ENCODE measurements around the gene NID1. TPM values are rescaled to one million over a fixed set of nuclear protein-coding genes. Genes with fewer than 3 reads are reported as not detected.

NID1 gene
- total and polyA plus RNA-seq, 2 experiments from 2014 or later = 77.7 to 82.0 TPM

DNA sequence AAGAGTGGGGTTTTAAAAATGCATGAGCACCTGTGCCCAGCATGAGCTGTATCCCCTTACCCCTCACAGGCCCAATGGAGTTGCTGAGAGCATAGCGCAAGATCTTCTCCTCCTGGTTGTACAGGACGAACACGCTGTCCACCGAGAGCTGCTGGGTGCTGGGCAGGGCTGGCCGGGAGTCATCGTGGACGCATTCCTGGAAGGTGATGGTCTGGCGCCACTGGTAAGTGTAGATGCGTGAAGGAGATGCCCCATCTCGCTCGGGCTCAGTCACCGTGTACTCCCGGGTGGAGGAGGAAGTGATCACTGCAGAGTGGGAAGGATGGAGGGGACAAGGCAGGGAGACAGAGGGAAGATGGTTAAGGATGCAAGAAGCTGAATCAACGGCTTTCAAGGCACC, 39.1 kb downstream of the NID1 start:
- no peak overlapping the region for H3K27ac ChIP-seq
- no peak for DNase-seq
- peaks cover 17% of the 10 kb centered on the region for H3F3A ChIP-seq (ENCODE audit: insufficient read depth)
- in situ Hi-C loops (cut with MboI) = no loop called here
- no peak overlapping the region for H3K4me2 ChIP-seq (ENCODE audit: unreplicated experiment)
- H3K9ac ChIP-seq = no peak overlapping the region
- H3K9me2 ChIP-seq (ENCODE audit: insufficient read depth) = no peaks in the 10 kb centered on the region
- no peak for TF ChIP-seq EZH2phosphoT487 (IDR thresholded peaks at IDR 0.05; ENCODE audit: insufficient read depth, low read depth)
- no peak for TF ChIP-seq EZH2 (IDR thresholded peaks at IDR 0.05; ENCODE audit: insufficient read depth, poor library complexity, severe bottlenecking)
- no peaks in the 10 kb centered on the region for H4K20me1 ChIP-seq (ENCODE audit: insufficient read depth)
- peaks cover 23% of the 10 kb centered on the region for H3K36me3 ChIP-seq (ENCODE audit: low read depth)
- no peaks in the 10 kb centered on the region for H3K79me2 ChIP-seq (ENCODE audit: insufficient read depth)
- H3K27me3 ChIP-seq (replicated peaks; ENCODE audit: insufficient read depth) = no peaks in the 10 kb centered on the region
- H3K9me3 ChIP-seq (ENCODE audit: low read depth) = no peaks in the 10 kb centered on the region
- WGBS, 2 experiments (ENCODE audit: low coverage in 1 of 2, low lambda C conversion rate in 2 of 2, missing lambda C conversion rate in 2 of 2) = 85 to 88% methylated on average over 14 of the region's 14 CpGs
- no peak overlapping the region for H3K4me3 ChIP-seq
- H3K4me1 ChIP-seq (ENCODE audit: insufficient read depth) = peaks cover 12% of the 10 kb centered on the region
- H2AFZ ChIP-seq = no peak overlapping the region

DNA sequence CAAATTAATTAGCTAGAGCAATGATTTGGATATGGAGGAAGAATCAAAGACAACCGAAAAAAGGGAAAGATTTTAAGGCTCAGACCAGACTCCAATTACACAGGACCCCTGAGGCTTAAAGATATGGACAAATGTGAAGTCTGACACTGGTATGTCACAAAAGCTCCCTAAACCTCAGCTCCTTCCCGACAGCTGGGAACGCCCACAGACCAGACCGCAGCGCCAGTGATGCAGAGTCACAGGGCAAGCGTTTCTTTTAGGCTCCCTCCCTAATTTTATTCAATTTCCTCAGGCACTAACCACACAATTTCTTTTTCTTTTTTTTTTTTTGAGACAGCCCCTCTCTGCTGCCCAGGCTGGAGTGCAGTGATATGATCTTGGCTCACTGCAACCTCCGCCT, 40.2 kb downstream of the NID1 start:
- H3K4me1 ChIP-seq (ENCODE audit: insufficient read depth) = peaks cover 24% of the 10 kb centered on the region
- DNase-seq = no peak
- H3K4me3 ChIP-seq = no peak overlapping the region
- H3F3A ChIP-seq (ENCODE audit: insufficient read depth) = peaks cover 27% of the 10 kb centered on the region
- no peaks in the 10 kb centered on the region for H3K9me2 ChIP-seq (ENCODE audit: insufficient read depth)
- no peaks in the 10 kb centered on the region for H3K27me3 ChIP-seq (replicated peaks; ENCODE audit: insufficient read depth)
- H3K4me2 ChIP-seq (ENCODE audit: unreplicated experiment) = no peak overlapping the region
- 96% methylated on average over 7 of the region's 7 CpGs for whole genome bisulfite sequencing, 2 experiments (ENCODE audit: low coverage in 1 of 2, low lambda C conversion rate in 2 of 2, missing lambda C conversion rate in 2 of 2)
- H2AFZ ChIP-seq = no peak overlapping the region
- no peaks in the 10 kb centered on the region for H4K20me1 ChIP-seq (ENCODE audit: insufficient read depth)
- H3K36me3 ChIP-seq (ENCODE audit: low read depth) = peaks cover 23% of the 10 kb centered on the region
- H3K27ac ChIP-seq = no peak overlapping the region
- in situ Hi-C loops (cut with MboI) = no loop called here
- no peak overlapping the region for H3K9ac ChIP-seq
- no peaks in the 10 kb centered on the region for H3K79me2 ChIP-seq (ENCODE audit: insufficient read depth)
- TF ChIP-seq EZH2phosphoT487 (IDR thresholded peaks at IDR 0.05; ENCODE audit: insufficient read depth, low read depth) (no peak), EZH2 (IDR thresholded peaks at IDR 0.05; ENCODE audit: insufficient read depth, poor library complexity, severe bottlenecking) (no peak)
- H3K9me3 ChIP-seq (ENCODE audit: low read depth) = no peaks in the 10 kb centered on the region

DNA sequence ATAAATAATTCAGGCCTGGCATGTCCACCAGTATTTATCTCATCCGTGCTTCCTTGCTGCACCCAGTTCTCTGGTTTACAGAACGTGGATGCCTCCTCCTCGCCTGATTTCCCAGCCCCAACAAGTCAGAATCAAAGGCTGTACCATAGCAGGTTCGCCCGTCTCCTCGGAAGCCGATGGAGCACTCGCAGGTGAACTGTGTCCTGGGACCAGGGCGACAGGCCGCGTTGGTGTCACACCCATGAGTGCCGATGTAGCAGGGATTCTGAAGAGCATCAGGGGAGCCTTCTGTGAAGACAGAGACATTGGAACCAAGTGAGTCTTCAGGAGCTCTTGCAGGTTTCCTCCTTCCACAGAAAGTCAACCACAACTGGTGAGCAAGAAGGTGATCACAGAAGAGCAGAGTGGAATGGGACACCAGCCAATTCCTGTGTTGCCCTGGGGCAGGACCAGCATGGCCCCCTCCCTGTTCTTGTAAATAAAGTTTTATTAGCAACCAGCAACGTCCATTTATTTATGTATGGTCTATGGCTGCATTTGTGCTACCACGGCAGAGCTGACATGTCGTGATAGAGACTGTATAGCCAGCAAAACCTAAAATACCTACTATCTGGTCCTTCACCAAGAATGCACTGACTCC, 40.8 kb downstream of the NID1 start:
- Histone ChIP-seq H3K9me2 (ENCODE audit: insufficient read depth) (no peaks in the 10 kb centered on the region), H3K27ac (no peak overlapping the region), H3K9ac (no peak overlapping the region), H2AFZ (no peak overlapping the region), H3K27me3 (replicated peaks; ENCODE audit: insufficient read depth) (no peaks in the 10 kb centered on the region), H3K4me2 (ENCODE audit: unreplicated experiment) (no peak overlapping the region), H4K20me1 (ENCODE audit: insufficient read depth) (no peaks in the 10 kb centered on the region), H3K4me3 (no peak overlapping the region), H3F3A (ENCODE audit: insufficient read depth) (peaks cover 33% of the 10 kb centered on the region), H3K79me2 (ENCODE audit: insufficient read depth) (no peaks in the 10 kb centered on the region), H3K9me3 (ENCODE audit: low read depth) (no peaks in the 10 kb centered on the region), H3K4me1 (ENCODE audit: insufficient read depth) (peaks cover 30% of the 10 kb centered on the region), H3K36me3 (ENCODE audit: low read depth) (peaks cover 23% of the 10 kb centered on the region)
- in situ Hi-C loops (cut with MboI) = no loop called here
- no peak for TF ChIP-seq EZH2 (IDR thresholded peaks at IDR 0.05; ENCODE audit: insufficient read depth, poor library complexity, severe bottlenecking)
- TF ChIP-seq EZH2phosphoT487 (IDR thresholded peaks at IDR 0.05; ENCODE audit: insufficient read depth, low read depth) = no peak
- 96 to 98% methylated on average over 15 of the region's 15 CpGs for WGBS, 2 experiments (ENCODE audit: low coverage in 1 of 2, low lambda C conversion rate in 2 of 2, missing lambda C conversion rate in 2 of 2)
- no peak for DNase-seq

DNA sequence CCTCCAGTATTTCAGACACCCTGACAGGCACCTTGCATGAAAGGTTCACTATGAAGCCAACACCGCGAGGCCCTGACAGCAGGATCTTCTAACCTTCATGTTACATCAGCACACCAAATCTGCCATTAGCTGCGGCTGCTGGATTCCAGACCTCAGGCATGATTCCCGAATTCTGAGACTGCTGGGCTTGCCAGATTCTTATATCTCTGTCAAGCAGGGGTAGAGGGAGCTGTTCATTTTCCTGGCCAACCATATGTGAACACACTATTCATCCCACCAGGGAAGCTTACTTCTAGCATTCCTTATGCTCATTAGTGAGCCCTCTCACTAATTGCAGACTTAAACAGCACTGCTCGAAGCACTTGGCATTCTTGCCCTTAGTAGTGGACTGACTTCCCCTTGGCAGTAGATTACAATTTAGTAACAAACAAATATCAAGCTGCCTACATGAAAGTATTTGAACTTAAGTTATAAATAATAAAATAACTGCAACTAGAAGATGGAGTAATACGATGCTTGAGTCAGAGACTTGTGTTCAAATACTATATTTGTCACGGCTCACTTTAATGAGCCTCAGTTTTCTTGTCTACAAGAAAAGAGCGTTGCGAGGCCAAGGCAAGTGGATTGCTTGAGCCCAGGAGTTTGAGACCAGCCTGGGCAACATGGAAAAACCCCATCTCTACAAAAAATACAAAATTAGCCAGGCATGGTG, 43.3 kb downstream of the NID1 start:
- Histone ChIP-seq H3K9me2 (ENCODE audit: insufficient read depth) (no peaks in the 10 kb centered on the region), H3K9me3 (ENCODE audit: low read depth) (no peaks in the 10 kb centered on the region), H3K27ac (peak overlapping the region; percentile 82), H2AFZ (no peak overlapping the region), H3K36me3 (ENCODE audit: low read depth) (peaks cover 20% of the 10 kb centered on the region; the same call in 1 of the 2 replicates), H3K4me2 (ENCODE audit: unreplicated experiment) (peak overlapping the region; percentile 39), H3K9ac (peak overlapping the region; percentile 63; the same call in 1 of the 2 replicates), H3K79me2 (ENCODE audit: insufficient read depth) (no peaks in the 10 kb centered on the region), H4K20me1 (ENCODE audit: insufficient read depth) (no peaks in the 10 kb centered on the region), H3K4me3 (no peak overlapping the region), H3K27me3 (replicated peaks; ENCODE audit: insufficient read depth) (no peaks in the 10 kb centered on the region), H3K4me1 (ENCODE audit: insufficient read depth) (peaks cover 44% of the 10 kb centered on the region), H3F3A (ENCODE audit: insufficient read depth) (peaks cover 49% of the 10 kb centered on the region)
- 44 to 55% methylated on average over 9 of the region's 9 CpGs for WGBS, 2 experiments (ENCODE audit: low coverage in 1 of 2, low lambda C conversion rate in 2 of 2, missing lambda C conversion rate in 2 of 2)
- no peak for TF ChIP-seq EZH2phosphoT487 (IDR thresholded peaks at IDR 0.05; ENCODE audit: insufficient read depth, low read depth)
- TF ChIP-seq EZH2 (IDR thresholded peaks at IDR 0.05; ENCODE audit: insufficient read depth, poor library complexity, severe bottlenecking) = no peak
- peak; percentile 61 for DNase-seq
- in situ Hi-C loops (cut with MboI) = no loop called here
